MCF 10A (cell line): Measurements from ENCODE around the gene ELL2. TPM values are rescaled to one million over a fixed set of nuclear protein-coding genes. Genes with fewer than 3 reads are reported as not detected.

ENCODE experiments used
- BruUV-seq: library from RNA; stranded (reverse); fragments of 400-500 nt; replicated peaks from 2 replicates; lab custom pipeline; 2021; lab: Mats Ljungman, UMichigan
- CTCF ChIA-PET: fragments of 300-600 bp; sonication (Branson Sonifier 250); formaldehyde crosslinking; extraction: SDS; loops from one replicate; lab custom pipeline; 2021; ENCODE audit warnings: antibody characterized with exemption, inconsistent platforms; lab: Yijun Ruan, JAX
- POLR2A ChIA-PET: fragments of 300-600, 350-650 bp; sonication (Branson Sonifier 250); formaldehyde crosslinking; extraction: SDS; loops from one replicate; lab custom pipeline; 2020; ENCODE audit warnings: antibody characterized with exemption, inconsistent platforms; lab: Yijun Ruan, JAX
- DNase-seq: peaks from one replicate; pipeline ENCODE4 v3.0.0-alpha.2; 2018; ENCODE audit not compliant: unreplicated experiment
- H3K27ac Mint-ChIP-seq: one replicate; pipeline ENCODE4 v1.8.0; 2022; ENCODE audit warnings: mild to moderate bottlenecking, low read depth, mixed read lengths; ENCODE audit not compliant: unreplicated experiment
- H3K27me3 Mint-ChIP-seq: one replicate; pipeline ENCODE4 v1.8.0; 2022; ENCODE audit warnings: mixed read lengths; ENCODE audit not compliant: insufficient read depth, unreplicated experiment
- H3K36me3 Mint-ChIP-seq: one replicate; pipeline ENCODE4 v1.8.0; 2022; ENCODE audit warnings: mild to moderate bottlenecking, moderate library complexity, mixed read lengths; ENCODE audit not compliant: insufficient read depth, unreplicated experiment
- H3K4me1 Mint-ChIP-seq: one replicate; pipeline ENCODE4 v1.8.0; 2022; ENCODE audit warnings: mixed read lengths; ENCODE audit not compliant: insufficient read depth, unreplicated experiment
- H3K4me3 Mint-ChIP-seq: one replicate; pipeline ENCODE4 v1.8.0; 2022; ENCODE audit warnings: mild to moderate bottlenecking, moderate library complexity, mixed read lengths; ENCODE audit not compliant: unreplicated experiment
- H3K9me3 Mint-ChIP-seq: one replicate; pipeline ENCODE4 v1.8.0; 2022; ENCODE audit warnings: mixed read lengths; ENCODE audit not compliant: unreplicated experiment
- intact Hi-C: fragments of 100-400 bp; cut with micrococcal nuclease; formaldehyde crosslinking; loops from 2 replicates; pipeline ENCODE4 v1.14.1; 2022
- total RNA-seq: library from RNA; stranded (reverse); gene quantifications from 2 replicates; pipeline ENCODE4 v1.2.3, GENCODE V29; 2022
- TF ChIP-seq, protein P1 (sequence below): fragments of 200-600 bp; IDR thresholded peaks from one replicate; pipeline ENCODE4 v1.8.0; 2022; ENCODE audit warnings: antibody characterized with exemption, mild to moderate bottlenecking; ENCODE audit not compliant: unreplicated experiment

The ELL2 gene
- total RNA-seq, 1 experiment from 2014 or later, result 147 TPM

GRCh38 chr5:95920822-95921221 lies 40.8 kb downstream of the ELL2 start:
- Mint-ChIP-seq H3K27me3 (no peaks in the 10 kb centered on the region), H3K4me1 (peaks cover 45% of the 10 kb centered on the region), H3K4me3 (no peak overlapping the region), H3K9me3 (no peaks in the 10 kb centered on the region), H3K27ac (no peak overlapping the region), H3K36me3 (peaks cover 21% of the 10 kb centered on the region)
- intact Hi-C loops, result loop anchor here (5.0 kb wide), 1 partner anchor 146 kb away; no protein-coding TSS in a partner anchor
- DNase-seq, result no peak
- ChIA-PET POLR2A (interaction anchor here (1.0 to 1.2 kb wide), 3 partner anchors 12 to 63 kb away, joined by 3 read pairs; no protein-coding TSS in a partner anchor), CTCF (no interaction called here)
- TF ChIP-seq, protein P1, sequence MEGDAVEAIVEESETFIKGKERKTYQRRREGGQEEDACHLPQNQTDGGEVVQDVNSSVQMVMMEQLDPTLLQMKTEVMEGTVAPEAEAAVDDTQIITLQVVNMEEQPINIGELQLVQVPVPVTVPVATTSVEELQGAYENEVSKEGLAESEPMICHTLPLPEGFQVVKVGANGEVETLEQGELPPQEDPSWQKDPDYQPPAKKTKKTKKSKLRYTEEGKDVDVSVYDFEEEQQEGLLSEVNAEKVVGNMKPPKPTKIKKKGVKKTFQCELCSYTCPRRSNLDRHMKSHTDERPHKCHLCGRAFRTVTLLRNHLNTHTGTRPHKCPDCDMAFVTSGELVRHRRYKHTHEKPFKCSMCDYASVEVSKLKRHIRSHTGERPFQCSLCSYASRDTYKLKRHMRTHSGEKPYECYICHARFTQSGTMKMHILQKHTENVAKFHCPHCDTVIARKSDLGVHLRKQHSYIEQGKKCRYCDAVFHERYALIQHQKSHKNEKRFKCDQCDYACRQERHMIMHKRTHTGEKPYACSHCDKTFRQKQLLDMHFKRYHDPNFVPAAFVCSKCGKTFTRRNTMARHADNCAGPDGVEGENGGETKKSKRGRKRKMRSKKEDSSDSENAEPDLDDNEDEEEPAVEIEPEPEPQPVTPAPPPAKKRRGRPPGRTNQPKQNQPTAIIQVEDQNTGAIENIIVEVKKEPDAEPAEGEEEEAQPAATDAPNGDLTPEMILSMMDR, result no peak
- BruUV-seq, result no TSS peak

DNA sequence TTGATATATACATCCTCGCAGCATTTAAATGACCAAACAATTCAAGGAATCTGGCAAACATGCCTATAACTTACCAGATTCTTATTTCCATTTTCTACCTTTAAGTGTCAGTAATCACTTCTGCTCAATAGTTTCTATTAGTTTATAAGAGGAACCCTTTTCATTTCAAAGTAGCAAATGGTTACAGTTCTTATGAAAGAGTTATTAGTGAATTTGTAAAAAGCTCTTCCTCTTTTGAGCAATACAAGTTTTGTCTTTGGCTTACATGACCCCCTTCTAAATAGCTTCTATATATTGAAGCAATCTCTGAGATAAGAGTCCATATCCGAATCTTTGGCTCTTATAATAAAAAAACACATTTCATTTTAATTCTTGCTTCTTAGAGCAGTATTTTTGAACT lies 42.0 kb downstream of the ELL2 start:
- H3K4me1 Mint-ChIP-seq, result peaks cover 42% of the 10 kb centered on the region
- no peak for DNase-seq
- TF ChIP-seq, protein P1, result no peak
- no peaks in the 10 kb centered on the region for H3K9me3 Mint-ChIP-seq
- POLR2A ChIA-PET, result interaction anchor here (0.7 to 1.3 kb wide), 4 partner anchors 12 to 61 kb away, joined by 3 to 4 read pairs (median 3); no protein-coding TSS in a partner anchor
- H3K36me3 Mint-ChIP-seq, result peaks cover 22% of the 10 kb centered on the region
- CTCF ChIA-PET, result interaction anchor here (0.6 kb wide), 1 partner anchor 404 kb away, joined by 3 read pairs; no protein-coding TSS in a partner anchor
- intact Hi-C loops, result loop anchor here (5.0 kb wide), 1 partner anchor 148 kb away; no protein-coding TSS in a partner anchor
- H3K27ac Mint-ChIP-seq, result no peak overlapping the region
- H3K4me3 Mint-ChIP-seq, result no peak overlapping the region
- H3K27me3 Mint-ChIP-seq, result no peaks in the 10 kb centered on the region
- BruUV-seq, result no TSS peak

DNA sequence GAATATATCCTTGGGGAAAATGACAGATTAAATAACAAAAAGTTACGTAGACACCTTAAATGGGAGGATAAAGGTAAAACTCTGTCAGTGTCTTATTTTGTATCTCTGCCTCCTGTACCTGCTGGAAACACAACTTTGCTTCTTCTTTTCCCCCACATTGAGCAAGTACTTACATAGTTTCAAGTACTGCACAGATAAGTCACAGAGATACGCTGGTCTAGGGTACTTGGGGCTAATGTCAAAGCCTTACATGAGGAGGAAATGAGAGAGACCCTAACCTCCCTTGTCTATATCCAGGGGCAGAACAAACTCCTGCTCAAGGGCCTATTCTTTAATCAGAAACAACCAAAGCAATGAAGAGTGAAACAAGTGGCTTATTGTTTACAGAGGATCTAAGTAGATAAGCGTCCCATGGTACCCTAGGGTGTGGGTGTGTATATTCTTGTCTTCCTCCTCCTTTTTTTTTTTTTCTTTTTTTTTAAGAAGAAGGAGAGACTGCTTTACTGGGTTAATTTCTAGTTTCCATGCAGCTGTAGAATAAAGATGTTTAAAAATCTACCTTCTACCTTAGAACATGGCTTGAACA lies 43.1 kb downstream of the ELL2 start:
- TF ChIP-seq, protein P1, result no peak
- no TSS peak for BruUV-seq
- POLR2A ChIA-PET, result interaction anchor here (0.7 to 1.2 kb wide), 3 partner anchors 41 to 231 kb away, joined by 3 to 4 read pairs (median 3); no protein-coding TSS in a partner anchor
- no peaks in the 10 kb centered on the region for H3K27me3 Mint-ChIP-seq
- H3K9me3 Mint-ChIP-seq, result no peaks in the 10 kb centered on the region
- no peak overlapping the region for H3K4me3 Mint-ChIP-seq
- intact Hi-C loops, result no loop called here
- DNase-seq, result no peak
- H3K27ac Mint-ChIP-seq, result no peak overlapping the region
- peaks cover 24% of the 10 kb centered on the region for H3K36me3 Mint-ChIP-seq
- H3K4me1 Mint-ChIP-seq, result peaks cover 35% of the 10 kb centered on the region
- CTCF ChIA-PET, result interaction anchor here (0.6 to 0.9 kb wide), 3 partner anchors 18 to 44 kb away, joined by 3 read pairs; no protein-coding TSS in a partner anchor

- CTCF ChIA-PET, result interaction anchor here (0.6 to 1.1 kb wide), 2 partner anchors 222 to 419 kb away, joined by 4 read pairs; no protein-coding TSS in a partner anchor
- H3K9me3 Mint-ChIP-seq, result no peaks in the 10 kb centered on the region
- H3K36me3 Mint-ChIP-seq, result peaks cover 34% of the 10 kb centered on the region
- peaks cover 32% of the 10 kb centered on the region for H3K4me1 Mint-ChIP-seq
- TF ChIP-seq, protein P1, result no peak
- H3K27ac Mint-ChIP-seq, result peak overlapping the region; percentile 42
- H3K4me3 Mint-ChIP-seq, result no peak overlapping the region
- no peaks in the 10 kb centered on the region for H3K27me3 Mint-ChIP-seq
- POLR2A ChIA-PET, result interaction anchor here (0.8 to 1.2 kb wide), 3 partner anchors 8 to 181 kb away, joined by 3 read pairs; no protein-coding TSS in a partner anchor
- intact Hi-C loops, result no loop called here
- no TSS peak for BruUV-seq
- no peak for DNase-seq
Observed at GRCh38 chr5:95917207-95917606, 44.4 kb downstream of the ELL2 start.
